A673 (cell line): ENCODE measurements around the gene HIBCH. TPM values are rescaled to one million over a fixed set of nuclear protein-coding genes. Genes with fewer than 3 reads are reported as not detected.
A peak's percentile ranks its signal among the peaks of the same experiment; 100 is the strongest.

ENCODE experiments used
- BruUV-seq: library from RNA; stranded (reverse); fragments of 400-500 nt; replicated peaks from 2 replicates; lab custom pipeline; 2021; lab: Mats Ljungman, UMichigan
- CTCF ChIA-PET: fragments of 300-600 bp; sonication (Branson Sonifier 250); formaldehyde crosslinking; loops from one replicate; lab custom pipeline; 2022; ENCODE audit warnings: antibody characterized with exemption; lab: Charles Lee
- POLR2A ChIA-PET: fragments of 300-600 bp; sonication (Branson Sonifier 250); formaldehyde crosslinking; loops from one replicate; lab custom pipeline; 2022; ENCODE audit warnings: antibody characterized with exemption; ENCODE audit not compliant: low non-redundant PET; lab: Charles Lee
- DNase-seq: peaks from one replicate; pipeline ENCODE4 v3.0.0-alpha.2; 2015; ENCODE audit warnings: low spot score
- H3K27ac ChIP-seq: fragments of 200-600 bp; sonication (generic); 2 replicates; pipeline ENCODE4 v1.5.1; 2016; ENCODE audit warnings: mixed run types, low read depth, mild to moderate bottlenecking, mixed read lengths, antibody characterized with exemption, low read length; ENCODE audit not compliant: poor library complexity, severe bottlenecking
- H3K27me3 ChIP-seq: fragments of 200-600 bp; sonication (generic); replicated peaks from 2 replicates; pipeline ENCODE4 v1.6.1; 2017; ENCODE audit warnings: mixed run types, low read depth, mild to moderate bottlenecking, mixed read lengths, antibody characterized with exemption, low read length; ENCODE audit not compliant: insufficient read depth, poor library complexity
- H3K36me3 ChIP-seq: fragments of 200-600 bp; sonication (generic); 2 replicates; pipeline ENCODE4 v1.6.1; 2016; ENCODE audit warnings: mixed run types, mild to moderate bottlenecking, mixed read lengths, antibody characterized with exemption, low read length; ENCODE audit not compliant: insufficient read depth, poor library complexity, severe bottlenecking
- H3K4me1 ChIP-seq: fragments of 200-600 bp; sonication (generic); 2 replicates; pipeline ENCODE4 v1.6.1; 2017; ENCODE audit warnings: mixed run types, mild to moderate bottlenecking, mixed read lengths, antibody characterized with exemption, low read length; ENCODE audit not compliant: insufficient read depth, poor library complexity, severe bottlenecking
- H3K4me3 ChIP-seq: fragments of 200-600 bp; sonication (generic); 2 replicates; pipeline ENCODE4 v1.5.1; 2016; ENCODE audit warnings: low read depth, mixed run types, mild to moderate bottlenecking, mixed read lengths, low read length; ENCODE audit not compliant: poor library complexity, severe bottlenecking
- H3K9me3 ChIP-seq: fragments of 200-600 bp; sonication (generic); 2 replicates; pipeline ENCODE4 v1.6.1; 2016; ENCODE audit warnings: mixed run types, low read depth, mild to moderate bottlenecking, mixed read lengths, antibody characterized with exemption, low read length; ENCODE audit not compliant: poor library complexity, severe bottlenecking
- EZH2 ChIP-seq: fragments of 200-600 bp; sonication (generic); IDR thresholded peaks from 2 replicates; pipeline ENCODE4 v1.6.1; 2017; ENCODE audit warnings: borderline replicate concordance, low read depth, mild to moderate bottlenecking, mixed read lengths, antibody characterized with exemption, low read length; ENCODE audit not compliant: poor library complexity, severe bottlenecking
- intact Hi-C: fragments of 100-400 bp; cut with micrococcal nuclease; formaldehyde crosslinking; loops from one replicate; pipeline ENCODE4 v1.10.0; 2022; ENCODE audit not compliant: unreplicated experiment
- total RNA-seq: library from RNA; stranded (reverse); gene quantifications from 2 replicates; pipeline ENCODE4 v1.2.3, GENCODE V29; 2021
- TF ChIP-seq, protein P1 (sequence below): fragments of 300-800, 200-600 bp; sonication (generic); conservative IDR thresholded peaks from 2 replicates; pipeline ENCODE4 v1.5.1; 2017; ENCODE audit warnings: low read depth, mild to moderate bottlenecking, antibody characterized with exemption, low read length, moderate library complexity, mixed read lengths

Gene HIBCH
- total RNA-seq, 1 experiment from 2014 or later = 43.3 TPM

- TF ChIP-seq, protein P1, sequence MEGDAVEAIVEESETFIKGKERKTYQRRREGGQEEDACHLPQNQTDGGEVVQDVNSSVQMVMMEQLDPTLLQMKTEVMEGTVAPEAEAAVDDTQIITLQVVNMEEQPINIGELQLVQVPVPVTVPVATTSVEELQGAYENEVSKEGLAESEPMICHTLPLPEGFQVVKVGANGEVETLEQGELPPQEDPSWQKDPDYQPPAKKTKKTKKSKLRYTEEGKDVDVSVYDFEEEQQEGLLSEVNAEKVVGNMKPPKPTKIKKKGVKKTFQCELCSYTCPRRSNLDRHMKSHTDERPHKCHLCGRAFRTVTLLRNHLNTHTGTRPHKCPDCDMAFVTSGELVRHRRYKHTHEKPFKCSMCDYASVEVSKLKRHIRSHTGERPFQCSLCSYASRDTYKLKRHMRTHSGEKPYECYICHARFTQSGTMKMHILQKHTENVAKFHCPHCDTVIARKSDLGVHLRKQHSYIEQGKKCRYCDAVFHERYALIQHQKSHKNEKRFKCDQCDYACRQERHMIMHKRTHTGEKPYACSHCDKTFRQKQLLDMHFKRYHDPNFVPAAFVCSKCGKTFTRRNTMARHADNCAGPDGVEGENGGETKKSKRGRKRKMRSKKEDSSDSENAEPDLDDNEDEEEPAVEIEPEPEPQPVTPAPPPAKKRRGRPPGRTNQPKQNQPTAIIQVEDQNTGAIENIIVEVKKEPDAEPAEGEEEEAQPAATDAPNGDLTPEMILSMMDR = no peak
- TF ChIP-seq EZH2 = no peak
- H3K4me1 ChIP-seq = peaks cover 6% of the 10 kb centered on the region
- no peak overlapping the region for H3K27ac ChIP-seq
- no peaks in the 10 kb centered on the region for H3K36me3 ChIP-seq
- no peaks in the 10 kb centered on the region for H3K27me3 ChIP-seq
- CTCF ChIA-PET = no interaction called here
- POLR2A ChIA-PET = no interaction called here
- DNase-seq = no peak
- BruUV-seq = no TSS peak
- H3K4me3 ChIP-seq = no peak overlapping the region
- intact Hi-C loops = no loop called here
- no peaks in the 10 kb centered on the region for H3K9me3 ChIP-seq
Observed at GRCh38 chr2:190183539-190183938, 136.1 kb downstream of the HIBCH start.

GRCh38 chr2:190182071-190182524, 137.5 kb downstream of the HIBCH start:
- CTCF ChIA-PET = no interaction called here

DNA sequence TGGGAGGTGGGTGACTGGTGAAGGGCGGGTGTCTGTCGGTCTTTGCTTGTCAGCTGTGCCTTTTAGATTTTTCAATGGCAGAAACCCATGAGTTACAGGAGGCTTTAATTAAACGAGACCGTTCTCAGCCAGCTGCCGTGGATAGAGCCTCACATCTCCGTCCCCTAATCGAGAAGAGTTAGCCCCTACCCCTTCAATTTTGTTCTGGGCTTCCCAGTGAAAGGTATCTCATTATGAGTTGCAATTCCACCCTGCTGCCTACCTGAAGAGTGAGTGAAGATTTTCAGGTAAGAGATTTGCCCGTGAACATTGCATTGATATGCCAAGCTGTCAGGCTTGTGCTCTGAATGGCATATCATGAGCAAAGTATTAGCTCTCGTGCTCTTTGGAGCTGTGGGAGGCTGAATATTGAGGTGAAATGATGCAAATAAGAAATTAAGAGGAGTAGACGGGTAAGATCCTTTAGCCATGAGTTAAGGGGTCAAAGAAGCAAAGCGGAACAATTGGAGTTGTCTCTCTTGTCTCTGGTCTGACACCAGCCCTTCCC, 138.4 kb downstream of the HIBCH start:
- intact Hi-C loops = no loop called here
- BruUV-seq = no TSS peak

More at GRCh38 chr2:190182071-190182524, 137.5 kb downstream of the HIBCH start:
- H3K4me1 ChIP-seq = peaks cover 6% of the 10 kb centered on the region
- intact Hi-C loops = no loop called here
- no peak overlapping the region for H3K4me3 ChIP-seq
- H3K27me3 ChIP-seq = no peaks in the 10 kb centered on the region
- DNase-seq = no peak
- no TSS peak for BruUV-seq
- no peaks in the 10 kb centered on the region for H3K9me3 ChIP-seq
- H3K27ac ChIP-seq = no peak overlapping the region
- no peak for TF ChIP-seq EZH2
- TF ChIP-seq, protein P1 = no peak
- no peaks in the 10 kb centered on the region for H3K36me3 ChIP-seq
- POLR2A ChIA-PET = no interaction called here

More for the DNA sequence above, 138.4 kb downstream of the HIBCH start:
- peaks cover 6% of the 10 kb centered on the region for H3K4me1 ChIP-seq
- peak; percentile 26 for DNase-seq
- no peaks in the 10 kb centered on the region for H3K9me3 ChIP-seq
- ChIA-PET POLR2A (no interaction called here), CTCF (interaction anchor here (1.1 kb wide), 1 partner anchor 198 kb away, joined by 3 read pairs; no protein-coding TSS in a partner anchor)
- peak overlapping the region; percentile 58 for H3K4me3 ChIP-seq
- H3K27me3 ChIP-seq = no peaks in the 10 kb centered on the region
- no peaks in the 10 kb centered on the region for H3K36me3 ChIP-seq
- no peak overlapping the region for H3K27ac ChIP-seq
- TF ChIP-seq, protein P1 = no peak
- TF ChIP-seq EZH2 = no peak
